H9 (cell line): Measurements from ENCODE around the gene LZTR1. TPM values are rescaled to one million over a fixed set of nuclear protein-coding genes. Genes with fewer than 3 reads are reported as not detected.

Experiments used
- DNase-seq: peaks from one replicate; pipeline ENCODE4 v3.0.0-alpha.2; 2017
- H2AFZ ChIP-seq: one replicate; pipeline ENCODE4 v1.6.1; 2013; ENCODE audit warnings: mild to moderate bottlenecking, low read length, control low read depth, moderate library complexity
- H2AK5ac ChIP-seq: 2 replicates; pipeline ENCODE4 v1.6.1; 2013; ENCODE audit warnings: low read length, control low read depth, mixed read lengths; ENCODE audit not compliant: insufficient read length
- H2BK120ac ChIP-seq: one replicate; pipeline ENCODE4 v1.6.1; 2013; ENCODE audit warnings: low read depth, mild to moderate bottlenecking, low read length, control low read depth, inconsistent platforms; ENCODE audit not compliant: poor library complexity, severe bottlenecking
- H2BK12ac ChIP-seq: 2 replicates; pipeline ENCODE4 v1.6.1; 2013; ENCODE audit warnings: low read length, control low read depth, mixed read lengths, low read depth; ENCODE audit not compliant: insufficient read length
- H2BK15ac ChIP-seq: 2 replicates; pipeline ENCODE4 v1.6.1; 2013; ENCODE audit warnings: low read depth, low read length, control low read depth
- H2BK20ac ChIP-seq: one replicate; pipeline ENCODE4 v1.6.1; 2013; ENCODE audit warnings: low read depth, mild to moderate bottlenecking, low read length, control low read depth, inconsistent platforms; ENCODE audit not compliant: poor library complexity, severe bottlenecking
- H2BK5ac ChIP-seq: 2 replicates; pipeline ENCODE4 v1.6.1; 2013; ENCODE audit warnings: low read length, control low read depth, mixed read lengths; ENCODE audit not compliant: insufficient read length
- H3K14ac ChIP-seq: 2 replicates; pipeline ENCODE4 v1.6.1; 2013; ENCODE audit warnings: low read length, control low read depth; ENCODE audit not compliant: insufficient read depth
- H3K18ac ChIP-seq: 2 replicates; pipeline ENCODE4 v1.6.1; 2013; ENCODE audit warnings: low read depth, mild to moderate bottlenecking, mixed read lengths, low read length, control low read depth; ENCODE audit not compliant: insufficient read length
- H3K23ac ChIP-seq: 2 replicates; pipeline ENCODE4 v1.6.1; 2013; ENCODE audit warnings: low read length, control low read depth, mixed read lengths, low read depth; ENCODE audit not compliant: insufficient read length
- H3K23me2 ChIP-seq: 2 replicates; pipeline ENCODE4 v1.6.1; 2013; ENCODE audit warnings: low read depth, mild to moderate bottlenecking, mixed read lengths, low read length, control low read depth; ENCODE audit not compliant: insufficient read length, poor library complexity, severe bottlenecking
- H3K27ac ChIP-seq: 2 replicates; pipeline ENCODE4 v1.5.1; 2013; ENCODE audit warnings: low read length, control low read depth, mixed read lengths, low read depth; ENCODE audit not compliant: insufficient read length
- H3K27me3 ChIP-seq: 2 replicates; pipeline ENCODE4 v1.6.1; 2013; ENCODE audit warnings: low read length, control low read depth, inconsistent platforms; ENCODE audit not compliant: insufficient read depth
- H3K4ac ChIP-seq: 2 replicates; pipeline ENCODE4 v1.6.1; 2013; ENCODE audit warnings: low read depth, mild to moderate bottlenecking, control low read depth, inconsistent platforms, low read length, moderate library complexity
- H3K4me1 ChIP-seq: 2 replicates; pipeline ENCODE4 v1.6.1; 2013; ENCODE audit warnings: low read length, control low read depth, inconsistent platforms; ENCODE audit not compliant: insufficient read depth
- H3K4me2 ChIP-seq: 2 replicates; pipeline ENCODE4 v1.6.1; 2013; ENCODE audit warnings: low read length, control low read depth, mixed read lengths; ENCODE audit not compliant: insufficient read length, insufficient read depth
- H3K56ac ChIP-seq: 2 replicates; pipeline ENCODE4 v1.6.1; 2013; ENCODE audit warnings: low read depth, mild to moderate bottlenecking, mixed read lengths, low read length, control low read depth; ENCODE audit not compliant: insufficient read length
- H3K79me1 ChIP-seq: 2 replicates; pipeline ENCODE4 v1.6.1; 2013; ENCODE audit warnings: low read depth, mild to moderate bottlenecking, moderate library complexity, low read length, control low read depth, inconsistent platforms; ENCODE audit not compliant: insufficient read depth, poor library complexity, severe bottlenecking
- H3K79me2 ChIP-seq: 2 replicates; pipeline ENCODE4 v1.6.1; 2013; ENCODE audit warnings: low read length, control low read depth, inconsistent platforms; ENCODE audit not compliant: insufficient read depth
- H3K9ac ChIP-seq: 2 replicates; pipeline ENCODE4 v1.6.1; 2013; ENCODE audit warnings: low read length, control low read depth, mixed read lengths; ENCODE audit not compliant: insufficient read length; ENCODE audit errors: extremely low read depth
- H3K9me3 ChIP-seq: one replicate; pipeline ENCODE4 v1.6.1; 2013; ENCODE audit warnings: low read depth, low read length, inconsistent platforms; ENCODE audit not compliant: control insufficient read depth
- H3T11ph ChIP-seq: one replicate; pipeline ENCODE4 v1.6.1; 2013; ENCODE audit warnings: mild to moderate bottlenecking, low read length, control low read depth, inconsistent platforms
- H4K20me1 ChIP-seq: one replicate; pipeline ENCODE4 v1.6.1; 2013; ENCODE audit not compliant: control insufficient read depth, insufficient read length, insufficient read depth
- H4K5ac ChIP-seq: 2 replicates; pipeline ENCODE4 v1.6.1; 2013; ENCODE audit warnings: low read depth, mild to moderate bottlenecking, mixed read lengths, low read length, control low read depth; ENCODE audit not compliant: insufficient read length
- H4K8ac ChIP-seq: replicated peaks from 2 replicates; pipeline ENCODE4 v1.6.1; 2013; ENCODE audit warnings: low read length, control low read depth, mixed read lengths, low read depth; ENCODE audit not compliant: insufficient read length
- H4K91ac ChIP-seq: 2 replicates; pipeline ENCODE4 v1.6.1; 2013; ENCODE audit warnings: low read depth, mild to moderate bottlenecking, moderate library complexity, mixed read lengths, low read length, control low read depth; ENCODE audit not compliant: insufficient read length
- H3K27ac Mint-ChIP-seq, 3 experiments: 2 replicates in 2 of 3; 3 replicates in 1 of 3; pipeline ENCODE4 v1.8.0; 2020 to 2021; ENCODE audit warnings: mixed read lengths in 3 of 3, mild to moderate bottlenecking in 1 of 3, moderate library complexity in 1 of 3
- H3K27me3 Mint-ChIP-seq: 2 replicates; pipeline ENCODE4 v1.8.0; 2021; ENCODE audit warnings: low read depth, mild to moderate bottlenecking, moderate library complexity, mixed read lengths
- H3K36me3 Mint-ChIP-seq, 3 experiments: 2 replicates in 2 of 3; 3 replicates in 1 of 3; pipeline ENCODE4 v1.8.0; 2020 to 2021; ENCODE audit warnings: low read depth in 3 of 3, mixed read lengths in 3 of 3; ENCODE audit not compliant: insufficient read depth in 1 of 3
- H3K4me1 Mint-ChIP-seq, 2 experiments: 2 replicates each; pipeline ENCODE4 v1.8.0; 2020; ENCODE audit warnings: mixed read lengths in 2 of 2
- H3K4me3 Mint-ChIP-seq, 2 experiments: 2 replicates in 1 of 2; 3 replicates in 1 of 2; pipeline ENCODE4 v1.8.0; 2020 to 2021; ENCODE audit warnings: mild to moderate bottlenecking in 2 of 2, mixed read lengths in 2 of 2, moderate library complexity in 1 of 2
- H3K9me3 Mint-ChIP-seq, 2 experiments: 2 replicates in 1 of 2; 3 replicates in 1 of 2; pipeline ENCODE4 v1.8.0; 2020; ENCODE audit warnings: mild to moderate bottlenecking in 2 of 2, mixed read lengths in 2 of 2, moderate library complexity in 1 of 2
- CTCF ChIP-seq: fragments of 200-600 bp; sonication (generic); conservative IDR thresholded peaks from 3 replicates; pipeline ENCODE4 v1.8.0; 2021; ENCODE audit warnings: antibody characterized with exemption, mild to moderate bottlenecking
- WGBS: extraction: QIAGEN DNeasy Blood & Tissue Kit; methylation state at CpG from one replicate; pipeline ENCODE4 v1.1.7; 2013; ENCODE audit warnings: missing lambda C conversion rate, low lambda C conversion rate, mixed read lengths; ENCODE audit not compliant: insufficient read length; ENCODE audit errors: extremely low coverage; 5-methylcytosine and 5-hydroxymethylcytosine counted together
- total RNA-seq: library from RNA; stranded (reverse); gene quantifications from 2 replicates; pipeline ENCODE4 v1.2.1, GENCODE V29; 2021

LZTR1 gene
- total RNA-seq, 1 experiment from 2014 or later: 47.0 TPM

DNA sequence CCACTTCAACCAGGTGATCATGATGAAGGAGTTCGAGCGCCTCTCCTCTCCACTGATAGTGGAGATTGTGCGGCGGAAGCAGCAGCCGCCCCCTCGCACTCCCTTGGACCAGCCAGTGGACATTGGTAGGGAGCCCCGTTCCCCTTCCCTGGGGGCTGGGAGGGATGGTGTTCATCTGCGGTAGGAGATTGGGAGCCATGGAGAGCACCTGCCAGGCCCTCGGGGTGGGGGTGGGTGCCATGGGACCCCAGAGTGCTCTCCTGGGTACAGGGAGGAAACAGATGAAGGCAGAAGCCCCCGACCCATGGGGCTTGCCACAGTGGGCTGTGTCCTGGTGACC lies 12.8 kb downstream of the LZTR1 start:
- Histone ChIP-seq H2BK120ac (no peak overlapping the region), H3K56ac (no peak overlapping the region), H4K91ac (no peak overlapping the region), H2AFZ (no peak overlapping the region), H2BK5ac (no peak overlapping the region), H3K27me3 (no peaks in the 10 kb centered on the region), H2BK15ac (no peak overlapping the region), H3K4me1 (no peaks in the 10 kb centered on the region), H4K20me1 (no peaks in the 10 kb centered on the region), H3K79me1 (no peaks in the 10 kb centered on the region), H3T11ph (no peak overlapping the region), H2BK12ac (no peak overlapping the region), H2AK5ac (no peak overlapping the region), H3K4me2 (no peak overlapping the region), H3K23me2 (no peaks in the 10 kb centered on the region), H2BK20ac (no peak overlapping the region), H3K27ac (no peak overlapping the region), H3K18ac (no peak overlapping the region), H3K9me3 (no peaks in the 10 kb centered on the region), H3K4ac (no peak overlapping the region), H3K9ac (no peak overlapping the region), H3K14ac (no peak overlapping the region), H3K23ac (no peak overlapping the region), H4K5ac (no peak overlapping the region), H4K8ac (no peak overlapping the region), H3K79me2 (no peaks in the 10 kb centered on the region)
- Mint-ChIP-seq H3K27ac (no peak overlapping the region), H3K36me3 (peaks cover 2 to 26% (median 8%) of the 10 kb centered on the region in 3 experiments; a peak in 6 of 7 replicates), H3K9me3 (no peaks in the 10 kb centered on the region), H3K4me1 (0 out of 4 replicates have a peak, but pooled peaks cover 0 to 2% of the 10 kb centered on the region in 2 experiments), H3K4me3 (no peak overlapping the region), H3K27me3 (no peaks in the 10 kb centered on the region)
- WGBS: no CpG with 5 or more reads among the region's 10 CpGs
- TF ChIP-seq CTCF: no peak
- DNase-seq: no peak
